ENCODE data around the gene PKP4.

DNA sequence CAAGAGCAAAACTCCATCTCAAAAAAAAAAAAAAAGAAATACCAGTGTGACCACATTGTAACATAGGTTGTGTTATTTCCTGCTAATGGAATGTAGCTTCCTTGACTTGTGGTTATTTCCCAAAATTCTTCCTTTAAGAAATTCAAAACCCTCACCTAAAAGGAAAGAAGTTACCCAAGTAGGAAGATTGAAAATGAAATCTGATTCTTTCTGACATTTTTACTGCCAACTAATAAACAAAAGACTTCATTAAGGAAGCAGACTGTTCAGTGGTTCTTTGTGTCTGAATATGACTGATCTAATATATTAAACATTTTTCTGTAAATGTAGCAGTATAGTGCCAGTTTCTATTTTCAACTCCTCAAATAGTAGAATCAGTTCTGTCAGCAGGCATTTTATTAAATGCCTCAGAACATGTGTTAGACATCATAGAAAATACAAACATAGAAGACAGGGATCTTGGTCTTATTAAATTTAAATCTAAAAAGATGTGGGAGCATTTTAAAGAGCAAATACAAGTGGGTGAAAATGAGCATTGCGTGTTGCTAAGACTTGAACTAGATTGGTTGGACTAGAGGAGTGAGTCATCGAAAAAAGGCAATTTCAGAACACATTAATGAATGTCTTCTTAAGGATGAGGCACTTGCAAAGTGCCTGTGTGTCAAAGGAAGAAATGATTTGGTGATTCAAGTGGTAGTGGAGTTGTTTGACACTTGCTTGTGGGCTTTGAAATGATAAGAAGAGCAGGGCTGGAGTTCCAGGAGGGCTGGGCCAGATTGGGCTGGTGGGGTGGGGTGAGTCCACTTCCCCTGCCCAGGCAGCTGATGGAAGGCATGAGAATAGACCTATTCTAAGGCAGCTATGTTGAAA, 53.4 kb downstream of the PKP4 start:
- TF ChIP-seq CTCF (IDR thresholded peaks at IDR 0.05; ENCODE audit: insufficient read depth, low read length, poor library complexity, severe bottlenecking) = no peak
- no peak for TF ChIP-seq EZH2phosphoT487 (conservative IDR thresholded peaks at IDR 0.05; ENCODE audit: low read length)
